Measurements from ENCODE around the gene PAMR1.

PAMR1 gene

GRCh38 chr11:35525501-35526175 lies at the start of gene PAMR1:
Gene PAMR1, minus strand, starts transcription at chr11:35525616. Its CDS starts 31 bp downstream, at chr11:35525585.
- peak within 1 kb of the TSS; percentile 60 for H3K27ac ChIP-seq (ENCODE audit: low read depth, low read length)
- peaks cover 3% of the 10 kb centered on the region; the same call in 1 of the 2 replicates for H3K27me3 ChIP-seq (ENCODE audit: control insufficient read depth, insufficient read depth, low read length)
- peak within 1 kb of the TSS; percentile 55; the same call in 1 of the 2 replicates for H3K9ac ChIP-seq (ENCODE audit: low read depth, low read length)
- peak within 1 kb of the TSS; percentile 68 for H3K4me3 ChIP-seq (ENCODE audit: low read depth, low read length)
- no peaks in the 10 kb centered on the region for H3K9me3 ChIP-seq (ENCODE audit: control insufficient read depth, insufficient read depth, low read length)
- H3K36me3 ChIP-seq (ENCODE audit: control insufficient read depth, insufficient read depth, low read length): no peaks in the 10 kb centered on the region
- peaks cover 16% of the 10 kb centered on the region for H3K4me1 ChIP-seq (ENCODE audit: control insufficient read depth, insufficient read depth, low read length)

DNA sequence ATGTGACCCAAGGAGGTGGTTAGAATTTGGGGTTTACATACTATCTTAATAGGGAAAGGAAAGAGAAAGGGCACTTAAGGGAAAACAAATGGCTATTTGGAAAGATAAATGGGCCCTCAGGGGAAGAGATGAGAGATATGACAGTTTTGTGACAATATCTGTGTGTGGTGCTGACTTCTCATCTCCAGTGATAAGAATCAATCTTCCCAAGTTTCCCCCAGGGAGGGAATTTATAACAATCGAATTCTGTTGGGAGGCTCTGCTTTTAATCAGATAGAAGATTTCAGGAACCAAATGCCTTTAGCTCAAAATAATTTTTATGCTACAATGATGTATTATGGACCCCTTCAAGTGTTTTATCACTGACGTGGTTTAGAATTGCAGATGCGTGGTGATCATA lies 46.3 kb upstream of the PAMR1 start:
- H3K9me3 ChIP-seq (ENCODE audit: control insufficient read depth, insufficient read depth, low read length): no peaks in the 10 kb centered on the region
- no peak overlapping the region for H3K9ac ChIP-seq (ENCODE audit: low read depth, low read length)
- H3K27ac ChIP-seq (ENCODE audit: low read depth, low read length): no peak overlapping the region
- H3K4me3 ChIP-seq (ENCODE audit: low read depth, low read length): no peak overlapping the region
- no peaks in the 10 kb centered on the region for H3K36me3 ChIP-seq (ENCODE audit: control insufficient read depth, insufficient read depth, low read length)
- peaks cover 5% of the 10 kb centered on the region; the same call in 1 of the 2 replicates for H3K4me1 ChIP-seq (ENCODE audit: control insufficient read depth, insufficient read depth, low read length)
- no peaks in the 10 kb centered on the region for H3K27me3 ChIP-seq (ENCODE audit: control insufficient read depth, insufficient read depth, low read length)

DNA sequence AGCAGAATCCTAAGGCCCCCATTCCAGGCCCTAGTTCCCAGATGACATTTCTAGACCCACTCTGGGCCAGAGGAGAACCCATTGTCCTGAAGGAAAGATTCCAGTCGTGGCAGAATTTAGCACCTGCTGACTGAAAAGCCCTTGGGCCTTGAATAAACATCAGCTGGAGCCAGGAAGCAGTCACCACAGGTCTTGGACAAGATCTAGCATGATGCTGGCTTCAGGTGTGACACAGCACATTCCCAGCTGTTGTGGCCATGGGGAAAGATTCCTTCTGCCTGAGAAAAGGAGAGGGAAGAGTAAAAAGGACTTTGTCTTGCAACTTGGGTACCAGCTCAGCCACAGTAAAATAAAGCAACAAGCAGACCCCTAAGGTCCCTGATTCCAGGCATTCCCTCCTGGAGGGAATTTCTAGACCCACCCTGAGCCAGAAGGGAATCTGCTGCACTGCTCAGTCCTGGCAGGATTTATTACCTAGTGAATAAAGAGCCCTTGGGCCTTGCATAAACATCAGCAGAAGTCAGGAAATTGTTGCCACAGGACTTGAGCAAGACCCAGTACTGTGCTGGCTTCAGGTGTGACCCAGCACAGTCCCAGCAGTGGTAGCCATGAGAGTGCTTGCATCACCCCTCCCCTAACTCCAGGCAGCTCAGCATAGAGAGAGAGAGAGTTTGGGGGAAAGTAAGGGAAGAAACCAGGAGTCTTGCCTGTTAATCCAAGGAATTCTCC lies 42.5 kb upstream of the PAMR1 start:
- H3K9ac ChIP-seq (ENCODE audit: low read depth, low read length): no peak overlapping the region
- H3K4me3 ChIP-seq (ENCODE audit: low read depth, low read length): no peak overlapping the region
- no peaks in the 10 kb centered on the region for H3K27me3 ChIP-seq (ENCODE audit: control insufficient read depth, insufficient read depth, low read length)
- H3K36me3 ChIP-seq (ENCODE audit: control insufficient read depth, insufficient read depth, low read length): no peaks in the 10 kb centered on the region
- peak overlapping the region; percentile 46 for H3K27ac ChIP-seq (ENCODE audit: low read depth, low read length)
- peaks cover 5% of the 10 kb centered on the region; the same call in 1 of the 2 replicates for H3K4me1 ChIP-seq (ENCODE audit: control insufficient read depth, insufficient read depth, low read length)
- no peaks in the 10 kb centered on the region for H3K9me3 ChIP-seq (ENCODE audit: control insufficient read depth, insufficient read depth, low read length)

GRCh38 chr11:35566885-35567284 lies 41.5 kb upstream of the PAMR1 start:
- no peaks in the 10 kb centered on the region for H3K27me3 ChIP-seq (ENCODE audit: control insufficient read depth, insufficient read depth, low read length)
- no peak overlapping the region for H3K27ac ChIP-seq (ENCODE audit: low read depth, low read length)
- no peaks in the 10 kb centered on the region for H3K36me3 ChIP-seq (ENCODE audit: control insufficient read depth, insufficient read depth, low read length)
- H3K9ac ChIP-seq (ENCODE audit: low read depth, low read length): no peak overlapping the region
- peaks cover 5% of the 10 kb centered on the region; the same call in 1 of the 2 replicates for H3K4me1 ChIP-seq (ENCODE audit: control insufficient read depth, insufficient read depth, low read length)
- H3K4me3 ChIP-seq (ENCODE audit: low read depth, low read length): no peak overlapping the region
- H3K9me3 ChIP-seq (ENCODE audit: control insufficient read depth, insufficient read depth, low read length): no peaks in the 10 kb centered on the region

DNA sequence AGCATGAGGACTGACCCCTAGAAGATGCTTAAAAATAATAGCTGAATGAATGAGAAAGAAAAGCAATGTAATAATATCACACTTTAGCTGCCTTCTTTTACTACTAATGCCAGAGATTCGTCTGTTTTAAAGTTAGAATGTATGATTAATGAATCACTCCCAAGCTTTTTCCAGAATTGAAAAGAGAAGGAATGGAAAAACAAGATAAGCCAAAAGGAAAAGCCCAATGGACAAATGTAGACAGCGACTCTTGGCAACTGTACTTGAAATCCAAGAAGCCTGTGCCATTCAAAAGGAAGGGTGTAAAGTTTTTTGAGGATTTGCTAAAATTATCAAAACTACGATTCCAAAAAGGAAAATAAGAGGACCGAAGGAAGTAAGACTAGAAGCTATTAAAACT lies 40.8 kb upstream of the PAMR1 start:
- Histone ChIP-seq H3K9ac (ENCODE audit: low read depth, low read length) (no peak overlapping the region), H3K9me3 (ENCODE audit: control insufficient read depth, insufficient read depth, low read length) (no peaks in the 10 kb centered on the region), H3K27me3 (ENCODE audit: control insufficient read depth, insufficient read depth, low read length) (no peaks in the 10 kb centered on the region), H3K36me3 (ENCODE audit: control insufficient read depth, insufficient read depth, low read length) (no peaks in the 10 kb centered on the region), H3K4me1 (ENCODE audit: control insufficient read depth, insufficient read depth, low read length) (peaks cover 5% of the 10 kb centered on the region; the same call in 1 of the 2 replicates), H3K4me3 (ENCODE audit: low read depth, low read length) (no peak overlapping the region), H3K27ac (ENCODE audit: low read depth, low read length) (no peak overlapping the region)

GRCh38 chr11:35564245-35564595 lies 38.8 kb upstream of the PAMR1 start:
- Histone ChIP-seq H3K27ac (ENCODE audit: low read depth, low read length) (no peak overlapping the region), H3K9ac (ENCODE audit: low read depth, low read length) (no peak overlapping the region), H3K4me3 (ENCODE audit: low read depth, low read length) (no peak overlapping the region), H3K36me3 (ENCODE audit: control insufficient read depth, insufficient read depth, low read length) (no peaks in the 10 kb centered on the region), H3K9me3 (ENCODE audit: control insufficient read depth, insufficient read depth, low read length) (no peaks in the 10 kb centered on the region), H3K4me1 (ENCODE audit: control insufficient read depth, insufficient read depth, low read length) (peaks cover 5% of the 10 kb centered on the region; the same call in 1 of the 2 replicates), H3K27me3 (ENCODE audit: control insufficient read depth, insufficient read depth, low read length) (no peaks in the 10 kb centered on the region)

GRCh38 chr11:35563484-35564244 lies 38.2 kb upstream of the PAMR1 start:
- Histone ChIP-seq H3K9me3 (ENCODE audit: control insufficient read depth, insufficient read depth, low read length) (no peaks in the 10 kb centered on the region), H3K27ac (ENCODE audit: low read depth, low read length) (no peak overlapping the region), H3K27me3 (ENCODE audit: control insufficient read depth, insufficient read depth, low read length) (no peaks in the 10 kb centered on the region), H3K36me3 (ENCODE audit: control insufficient read depth, insufficient read depth, low read length) (no peaks in the 10 kb centered on the region), H3K9ac (ENCODE audit: low read depth, low read length) (no peak overlapping the region), H3K4me1 (ENCODE audit: control insufficient read depth, insufficient read depth, low read length) (peaks cover 5% of the 10 kb centered on the region; the same call in 1 of the 2 replicates), H3K4me3 (ENCODE audit: low read depth, low read length) (no peak overlapping the region)

DNA sequence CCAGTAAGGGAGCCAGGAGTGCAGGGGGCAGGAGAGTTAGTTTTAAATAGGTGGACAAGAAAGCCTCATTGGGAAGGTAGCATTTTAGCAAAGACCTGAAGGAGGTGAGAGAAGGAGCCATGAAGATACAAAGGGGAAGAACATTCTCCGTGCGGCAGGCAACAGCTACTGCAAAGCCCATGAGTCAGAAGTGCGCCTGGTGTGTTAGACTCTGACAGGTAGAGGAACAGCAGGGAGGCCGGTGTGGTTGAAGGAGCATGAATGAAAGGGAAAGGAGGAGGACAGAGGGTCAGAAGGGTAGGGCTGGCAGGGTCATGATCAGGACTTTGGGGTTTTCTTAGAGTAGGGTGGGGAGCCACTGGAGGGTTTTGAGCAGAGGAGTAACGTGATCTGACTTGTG lies 34.5 kb upstream of the PAMR1 start:
- Histone ChIP-seq H3K36me3 (ENCODE audit: control insufficient read depth, insufficient read depth, low read length) (no peaks in the 10 kb centered on the region), H3K4me3 (ENCODE audit: low read depth, low read length) (no peak overlapping the region), H3K27me3 (ENCODE audit: control insufficient read depth, insufficient read depth, low read length) (no peaks in the 10 kb centered on the region), H3K4me1 (ENCODE audit: control insufficient read depth, insufficient read depth, low read length) (no peaks in the 10 kb centered on the region), H3K27ac (ENCODE audit: low read depth, low read length) (no peak overlapping the region), H3K9ac (ENCODE audit: low read depth, low read length) (no peak overlapping the region), H3K9me3 (ENCODE audit: control insufficient read depth, insufficient read depth, low read length) (no peaks in the 10 kb centered on the region)

- no peak overlapping the region for H3K27ac ChIP-seq (ENCODE audit: low read depth, low read length)
- H3K36me3 ChIP-seq (ENCODE audit: control insufficient read depth, insufficient read depth, low read length): no peaks in the 10 kb centered on the region
- H3K27me3 ChIP-seq (ENCODE audit: control insufficient read depth, insufficient read depth, low read length): no peaks in the 10 kb centered on the region
- no peak overlapping the region for H3K9ac ChIP-seq (ENCODE audit: low read depth, low read length)
- H3K4me3 ChIP-seq (ENCODE audit: low read depth, low read length): no peak overlapping the region
- peaks cover 7% of the 10 kb centered on the region; the same call in 1 of the 2 replicates for H3K4me1 ChIP-seq (ENCODE audit: control insufficient read depth, insufficient read depth, low read length)
- no peaks in the 10 kb centered on the region for H3K9me3 ChIP-seq (ENCODE audit: control insufficient read depth, insufficient read depth, low read length)
Observed at GRCh38 chr11:35558513-35558912, 33.1 kb upstream of the PAMR1 start.

DNA sequence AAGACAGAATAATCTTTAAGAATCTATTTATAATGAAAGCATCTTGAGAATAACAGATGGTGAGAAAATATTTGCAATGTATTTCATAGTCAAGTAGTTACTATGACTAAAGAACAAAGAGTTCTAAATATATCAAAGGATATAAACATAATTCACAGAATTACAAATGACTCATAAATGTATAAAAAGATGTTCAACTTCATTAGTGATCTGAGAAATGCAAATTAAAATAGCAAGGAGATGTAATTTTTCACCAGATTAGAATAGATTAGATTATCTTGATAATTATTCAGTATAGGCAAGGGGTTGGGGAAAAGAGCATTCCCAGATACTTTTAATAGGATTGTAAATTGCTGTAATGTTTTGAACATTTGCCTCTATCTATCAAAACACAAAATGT lies 30.1 kb upstream of the PAMR1 start:
- Histone ChIP-seq H3K36me3 (ENCODE audit: control insufficient read depth, insufficient read depth, low read length) (no peaks in the 10 kb centered on the region), H3K9me3 (ENCODE audit: control insufficient read depth, insufficient read depth, low read length) (no peaks in the 10 kb centered on the region), H3K9ac (ENCODE audit: low read depth, low read length) (no peak overlapping the region), H3K27me3 (ENCODE audit: control insufficient read depth, insufficient read depth, low read length) (no peaks in the 10 kb centered on the region), H3K4me1 (ENCODE audit: control insufficient read depth, insufficient read depth, low read length) (peaks cover 7% of the 10 kb centered on the region; the same call in 1 of the 2 replicates), H3K4me3 (ENCODE audit: low read depth, low read length) (no peak overlapping the region), H3K27ac (ENCODE audit: low read depth, low read length) (no peak overlapping the region)

Data from HUES48 (cell line).